NCI-H2227 treated with DMSO at 0.1 percent for 48 hours (cell line): ENCODE measurements around the gene PTPRK.
A peak's percentile ranks its signal among the peaks of the same experiment; 100 is the strongest.

Experiments
- DNase-seq: peaks from one replicate; lab custom pipeline; 2025; lab: John Stamatoyannopoulos, UW

The PTPRK gene

DNA sequence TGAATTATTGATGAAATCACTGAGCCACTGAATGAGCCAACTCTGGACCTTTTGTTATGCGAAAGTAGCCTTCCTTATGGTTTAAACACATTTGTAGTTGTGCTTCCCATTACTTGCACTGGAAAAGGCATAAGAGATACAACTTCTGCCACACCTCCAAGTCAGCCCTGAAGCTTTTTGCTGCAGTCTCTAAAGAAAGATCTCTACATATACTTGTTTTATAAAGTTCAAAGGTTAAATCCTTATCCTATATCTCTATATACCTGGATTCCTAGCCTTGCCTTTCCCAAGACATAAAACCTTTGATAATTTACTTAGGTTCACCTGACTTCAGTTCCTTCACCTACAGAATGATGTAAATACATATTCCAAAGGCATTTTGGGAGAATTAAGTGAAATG, 132.0 kb downstream of the PTPRK start:
- no peak for DNase-seq

DNA sequence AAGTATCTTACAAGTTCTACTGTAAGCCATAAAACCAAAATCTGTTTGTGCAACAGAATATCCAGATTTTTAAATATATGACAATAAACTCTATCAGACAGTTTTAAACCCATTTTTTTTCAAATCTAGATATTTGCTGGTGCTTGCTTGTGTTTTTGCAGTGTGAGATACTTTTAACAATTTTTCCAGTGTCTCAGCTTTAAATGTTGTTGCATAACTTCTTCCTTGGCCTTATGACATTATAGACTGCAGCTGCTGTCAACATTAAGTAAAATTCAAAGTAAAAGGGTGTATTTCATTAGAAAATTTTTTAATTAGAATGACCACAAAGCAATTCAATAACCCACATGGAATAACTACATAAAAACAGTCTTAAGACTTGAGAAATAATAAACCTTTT, 139.5 kb downstream of the PTPRK start:
- no peak for DNase-seq

DNA sequence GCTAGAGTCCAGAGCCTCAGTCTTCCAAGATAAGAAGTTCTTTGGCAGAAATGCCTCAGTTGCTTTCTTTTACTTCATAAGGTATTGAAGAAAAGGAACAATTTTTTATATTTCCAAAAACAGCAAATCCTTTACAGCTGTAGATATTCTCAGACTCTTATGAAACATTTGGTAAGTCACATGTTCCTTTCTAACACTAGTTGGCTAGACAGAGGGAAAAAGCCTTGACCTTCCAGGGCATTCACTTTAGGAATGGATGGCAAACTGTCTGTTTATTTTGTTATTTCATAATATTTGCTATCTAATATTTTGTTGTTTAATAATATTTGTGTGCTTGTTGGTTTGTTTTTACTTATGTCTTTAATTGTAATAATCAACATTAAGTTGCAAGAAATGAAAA, 140.8 kb downstream of the PTPRK start:
- DNase-seq, result no peak

DNA sequence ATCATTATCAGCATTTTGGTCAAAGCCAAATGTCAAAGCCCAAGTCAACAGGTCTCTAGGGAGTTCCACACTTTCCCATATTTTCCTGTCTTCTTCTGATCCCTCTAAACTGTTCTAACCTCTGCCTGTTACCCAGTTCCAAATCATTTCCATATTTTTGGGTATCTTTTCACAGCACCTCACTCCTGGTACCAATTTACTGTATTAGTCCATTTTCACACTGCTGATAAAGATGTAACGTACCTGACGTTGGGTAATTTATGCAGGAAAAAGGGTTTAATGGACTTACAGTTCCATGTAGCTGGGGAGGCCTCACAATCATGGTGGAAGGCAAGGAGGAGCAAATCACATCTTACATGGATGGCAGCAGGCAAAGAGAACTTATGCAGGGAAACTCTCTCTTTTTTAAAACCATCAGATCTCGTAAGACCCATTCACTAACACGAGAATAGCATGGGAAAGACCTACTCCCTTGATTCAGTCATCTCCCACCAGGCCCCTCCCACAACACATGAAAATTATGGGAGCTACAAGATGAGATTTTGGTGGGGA, 143.4 kb downstream of the PTPRK start:
- DNase-seq, result no peak

DNA sequence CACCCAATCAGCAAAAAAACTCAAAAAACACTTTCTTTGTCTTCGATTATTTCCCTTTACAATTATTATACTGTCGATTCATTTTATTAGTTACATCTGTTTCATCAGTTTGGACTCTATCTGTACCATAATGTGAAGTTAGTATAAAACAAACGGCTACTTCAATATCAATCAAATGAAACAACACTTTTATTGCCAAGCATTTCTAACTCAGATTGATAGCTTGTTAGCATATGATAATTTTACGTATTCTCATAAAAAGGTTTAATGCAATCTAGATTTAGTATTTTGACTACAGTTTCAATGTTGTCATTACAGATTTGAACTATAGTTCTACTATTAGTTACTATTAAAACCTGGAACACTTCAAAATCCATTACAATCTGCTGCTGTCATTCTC, 149.3 kb downstream of the PTPRK start:
- DNase-seq, result no peak

DNA sequence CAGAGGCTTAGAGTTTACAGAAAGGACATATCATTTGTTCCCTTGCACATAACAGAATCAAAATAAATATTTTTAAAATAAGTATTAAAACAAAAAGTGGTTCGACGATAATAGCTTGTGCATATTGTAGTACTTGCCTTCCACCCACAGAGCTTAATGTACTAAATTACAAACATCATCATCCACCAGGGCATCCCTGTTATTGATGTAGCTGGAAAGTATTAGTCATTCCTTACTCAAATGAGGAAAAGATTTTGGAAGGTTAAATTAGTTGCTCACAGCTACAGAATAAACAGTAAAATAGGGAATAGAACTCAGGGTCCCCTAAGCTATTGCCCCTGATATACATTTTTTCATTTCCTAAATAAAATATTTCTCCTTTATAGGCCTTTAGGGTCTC, 150.3 kb downstream of the PTPRK start:
- no peak for DNase-seq

DNA sequence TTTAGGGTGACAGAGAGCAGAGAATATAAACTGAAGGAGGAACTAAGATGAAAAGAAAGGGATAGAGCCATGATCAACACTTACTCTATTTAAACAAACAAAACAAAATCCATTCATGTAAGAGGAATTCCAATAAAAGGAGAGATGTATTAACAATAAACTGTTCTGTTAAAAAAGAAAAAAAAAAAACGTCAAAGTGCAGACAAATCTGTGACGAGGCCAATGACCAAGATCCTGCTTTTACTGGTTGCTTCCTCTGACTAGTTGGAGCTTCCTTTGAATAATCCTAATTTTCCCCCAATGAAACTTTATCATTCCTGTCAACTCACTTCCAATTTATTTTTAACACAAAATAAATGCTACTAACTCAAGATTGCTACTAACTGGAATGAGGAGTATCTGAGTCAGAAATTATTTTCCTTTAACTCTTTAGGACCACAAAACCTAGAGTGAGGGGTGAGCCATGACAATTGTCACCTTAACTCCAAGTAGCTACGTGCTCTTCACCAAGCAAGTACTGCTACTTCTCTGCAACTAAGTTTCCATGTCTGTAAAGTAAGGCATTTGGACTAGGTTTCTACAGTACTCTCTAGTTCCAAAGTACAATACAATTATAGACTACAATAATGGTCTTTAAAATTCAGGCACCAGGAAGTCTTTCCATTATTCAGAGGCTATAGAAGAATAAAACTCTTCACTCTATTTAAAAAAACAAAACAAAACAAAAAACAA, 152.0 kb downstream of the PTPRK start:
- DNase-seq, result no peak

DNA sequence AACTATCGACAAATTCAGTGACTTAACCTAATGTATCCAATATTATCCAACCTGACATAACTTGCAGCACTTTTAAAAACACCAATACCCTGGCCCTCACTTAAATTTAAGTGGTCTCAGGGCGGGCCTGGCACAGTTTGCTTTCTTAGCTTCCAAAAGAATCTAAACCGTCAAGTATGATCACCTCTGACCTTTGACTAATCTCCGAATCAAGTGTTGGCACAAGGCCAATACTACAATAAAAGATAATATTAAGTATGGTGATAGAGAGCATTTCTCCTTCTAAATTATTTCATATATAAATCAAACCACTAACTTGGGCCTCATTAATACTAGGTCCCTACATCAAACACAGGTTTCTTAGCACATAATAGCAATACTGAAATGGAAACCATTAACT, 153.0 kb downstream of the PTPRK start:
- DNase-seq, result peak; percentile 9

DNA sequence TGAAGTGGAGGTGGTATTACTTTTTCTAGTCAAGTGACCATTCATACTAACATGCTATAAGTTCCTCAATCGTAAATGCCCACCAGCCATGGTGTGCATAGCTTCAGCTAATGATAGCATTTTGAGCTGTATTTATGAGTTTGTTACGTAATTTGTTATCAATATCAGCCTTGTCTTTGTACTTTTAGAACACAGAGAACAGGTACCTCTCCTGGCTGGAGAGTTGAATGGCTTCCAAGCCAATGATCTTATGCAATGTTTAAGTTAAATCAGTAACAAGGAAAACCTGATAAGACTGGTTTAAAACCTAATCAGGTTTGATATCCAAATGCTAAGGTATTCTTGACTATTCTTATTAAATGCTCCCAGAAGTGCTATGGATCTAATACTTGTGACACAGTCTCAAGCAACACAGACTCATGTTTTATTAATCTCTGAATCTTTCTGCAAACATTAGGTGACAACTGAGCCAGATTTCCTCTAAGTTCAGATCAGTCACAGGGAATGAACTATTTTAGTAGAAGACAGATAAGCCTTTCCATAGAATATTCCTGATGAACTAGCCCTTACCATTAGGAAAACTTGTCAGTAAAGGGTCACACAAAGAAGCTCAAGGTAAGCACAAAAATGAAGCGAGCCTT, 154.8 kb downstream of the PTPRK start:
- no peak for DNase-seq

DNA sequence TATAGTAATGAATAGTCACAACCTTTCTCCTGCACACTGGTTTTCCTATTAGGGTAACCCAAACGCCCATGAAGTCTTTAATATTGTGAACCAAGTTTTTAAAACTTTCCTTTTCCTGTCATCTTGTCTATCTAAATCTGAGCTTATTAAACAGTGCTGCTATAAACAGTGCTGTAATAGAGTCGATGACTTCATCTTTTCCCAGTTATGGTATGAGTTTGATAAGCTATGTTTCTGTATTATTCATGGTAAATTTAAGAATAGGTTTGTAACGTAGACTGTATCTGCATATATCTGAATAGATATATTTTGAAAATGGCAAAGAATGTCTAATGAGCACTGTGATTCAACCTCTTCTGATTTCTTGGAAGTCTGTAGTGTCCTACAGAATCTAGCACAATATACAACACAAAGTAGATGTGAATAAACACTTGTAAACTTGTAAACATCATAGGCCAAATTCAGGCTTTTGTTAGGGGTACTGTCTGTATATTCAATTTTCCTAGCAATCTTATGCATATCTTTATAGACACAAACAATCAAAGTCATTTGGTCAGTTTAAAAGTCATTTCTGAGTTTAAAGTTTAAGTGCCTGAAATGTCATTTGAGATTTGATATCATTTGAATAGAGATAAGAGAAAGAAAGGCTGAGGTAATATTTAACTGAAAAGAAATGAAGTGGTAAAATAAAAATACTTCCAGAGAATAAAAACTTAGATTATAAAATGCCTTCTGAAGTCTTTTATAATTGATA, 155.5 kb downstream of the PTPRK start:
- DNase-seq, result no peak

DNA sequence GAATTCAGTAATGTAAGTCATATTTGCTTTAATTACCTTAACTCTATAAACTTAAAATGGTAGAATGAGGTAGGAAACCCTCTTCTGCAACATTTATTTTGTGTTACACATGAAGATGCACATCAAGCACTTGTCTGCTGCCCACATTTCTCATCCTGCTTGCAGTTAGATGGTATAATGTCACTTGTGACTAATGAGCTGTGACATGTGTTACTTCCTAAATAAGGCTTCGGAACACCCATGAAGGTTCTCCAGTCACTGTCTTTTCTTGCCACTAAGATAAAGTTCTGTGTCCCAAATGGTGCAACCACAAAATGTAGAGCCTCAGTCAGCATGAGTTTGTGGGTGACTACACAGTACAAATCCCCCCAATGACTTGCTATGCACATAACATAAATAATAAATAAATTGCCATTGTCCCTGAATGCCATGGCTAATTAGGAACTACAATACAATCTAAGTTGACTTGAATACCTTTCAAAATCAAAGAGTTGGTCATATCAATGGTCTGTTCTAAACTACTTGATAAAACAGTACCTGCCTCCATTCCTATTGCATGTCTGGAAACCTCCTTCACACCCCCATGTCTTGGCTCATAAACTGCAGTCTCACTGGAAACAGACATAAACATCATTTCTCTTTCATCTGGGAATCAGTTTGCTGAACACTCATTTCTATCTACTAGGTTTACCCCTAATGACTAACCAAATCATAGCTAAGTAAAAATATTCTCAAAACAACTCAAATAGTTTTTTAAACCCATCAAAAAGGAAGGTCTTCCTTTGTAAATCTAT, 157.2 kb downstream of the PTPRK start:
- no peak for DNase-seq

DNA sequence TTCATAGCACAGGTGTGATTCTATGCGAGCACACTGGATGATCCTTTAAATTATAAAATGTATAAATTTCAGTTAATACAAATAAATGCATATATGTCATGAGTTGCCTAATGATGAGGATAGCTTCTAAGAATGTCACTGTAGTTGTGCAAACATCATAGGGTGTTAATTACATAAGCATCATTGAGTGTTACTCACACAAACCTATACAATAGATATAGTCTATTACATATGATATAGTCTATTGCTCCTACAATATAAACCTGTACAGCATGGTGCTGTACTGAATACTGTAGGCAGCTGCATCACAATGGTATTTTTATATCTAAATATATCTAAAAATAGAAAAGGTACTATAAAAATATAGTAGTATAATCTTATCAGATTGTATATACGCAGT, 159.0 kb downstream of the PTPRK start:
- DNase-seq, result no peak

DNA sequence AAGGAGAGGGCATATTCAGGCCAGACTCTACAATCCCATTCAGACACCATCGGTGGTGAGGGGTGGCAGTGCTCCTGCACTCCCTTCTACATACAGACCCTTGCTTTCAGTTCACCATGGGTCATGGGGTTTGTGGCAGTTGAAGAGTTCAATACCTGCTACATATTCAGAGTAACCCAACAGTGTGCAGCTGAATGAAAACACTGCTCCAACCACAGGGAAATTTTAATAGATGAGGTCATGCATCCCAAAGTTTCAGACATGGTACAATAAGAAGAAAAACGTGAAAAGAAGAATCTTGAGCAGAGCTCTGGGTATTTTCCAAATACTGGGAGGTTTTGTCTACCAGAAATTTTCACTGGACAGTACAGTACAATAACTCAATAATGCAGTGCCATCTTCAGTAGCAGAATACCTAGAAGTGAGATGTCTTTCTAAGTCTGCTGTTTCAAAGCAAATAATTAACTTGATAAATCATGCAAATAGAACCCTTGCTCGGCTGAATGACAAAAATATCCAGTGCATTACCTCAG, 162.1 kb downstream of the PTPRK start:
- DNase-seq, result no peak

DNA sequence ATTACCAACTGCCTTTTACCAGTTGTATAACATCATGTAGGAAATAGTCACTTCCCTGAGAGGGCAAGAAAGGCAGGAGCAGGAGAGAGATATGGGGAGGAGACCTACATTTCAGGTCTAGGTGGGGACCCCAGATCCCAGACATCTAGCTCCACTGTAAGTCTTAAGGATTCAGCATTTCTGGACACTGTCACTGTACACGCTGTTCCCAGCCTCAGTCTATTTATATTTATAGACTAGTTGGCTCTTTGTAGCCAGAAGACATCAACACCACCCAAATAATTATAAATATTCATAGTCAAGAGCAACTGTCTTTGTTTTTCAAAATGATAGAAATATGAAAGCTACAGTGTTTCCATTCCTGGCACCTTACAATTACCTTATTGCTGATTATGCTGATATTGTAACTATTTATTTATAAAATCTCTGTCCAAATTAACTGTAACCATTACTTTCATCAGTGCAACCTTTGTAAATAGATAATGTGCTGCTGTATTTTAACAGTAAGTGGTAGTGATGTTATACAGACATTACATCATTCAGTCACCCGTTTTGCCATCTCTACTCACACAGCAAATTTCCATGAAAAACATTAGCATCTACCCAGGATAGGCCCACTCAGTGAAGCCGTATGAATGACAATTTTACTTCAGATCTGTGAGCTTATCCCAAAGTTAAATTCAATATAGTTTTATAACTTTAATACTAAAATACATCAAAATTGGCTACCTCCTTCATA, 162.8 kb downstream of the PTPRK start:
- DNase-seq, result no peak

DNA sequence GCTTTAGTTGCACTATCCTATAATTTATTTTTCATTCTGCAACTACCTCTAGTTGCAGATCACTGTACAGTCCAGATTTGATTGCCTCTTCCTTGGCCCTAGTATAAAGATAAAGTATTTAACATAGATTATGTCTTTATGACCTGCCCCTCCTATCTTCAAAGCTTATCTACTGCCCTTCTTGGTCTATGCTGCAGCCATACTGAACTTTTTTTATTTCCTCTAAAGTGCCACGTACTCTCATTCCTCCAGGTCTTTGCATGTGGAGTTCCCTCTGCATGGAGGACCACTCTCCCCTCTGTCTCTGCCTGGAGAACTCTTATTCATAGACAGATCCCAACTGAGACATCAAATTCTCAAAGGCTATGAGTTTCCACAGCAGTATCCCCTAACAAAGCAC, 168.0 kb downstream of the PTPRK start:
- no peak for DNase-seq

DNA sequence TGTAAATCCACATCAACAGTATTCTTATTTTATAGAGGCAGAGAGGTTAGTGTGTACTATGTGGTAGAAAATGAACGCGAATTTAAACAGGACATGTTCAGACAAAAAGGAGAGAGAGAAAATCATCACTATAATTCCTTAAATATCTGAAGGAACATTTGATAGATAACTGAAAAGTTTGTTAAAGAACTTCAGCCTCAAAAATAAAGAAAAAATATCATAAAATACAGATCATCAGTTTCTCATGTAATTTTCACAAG, 169.2 kb downstream of the PTPRK start:
- no peak for DNase-seq

DNA sequence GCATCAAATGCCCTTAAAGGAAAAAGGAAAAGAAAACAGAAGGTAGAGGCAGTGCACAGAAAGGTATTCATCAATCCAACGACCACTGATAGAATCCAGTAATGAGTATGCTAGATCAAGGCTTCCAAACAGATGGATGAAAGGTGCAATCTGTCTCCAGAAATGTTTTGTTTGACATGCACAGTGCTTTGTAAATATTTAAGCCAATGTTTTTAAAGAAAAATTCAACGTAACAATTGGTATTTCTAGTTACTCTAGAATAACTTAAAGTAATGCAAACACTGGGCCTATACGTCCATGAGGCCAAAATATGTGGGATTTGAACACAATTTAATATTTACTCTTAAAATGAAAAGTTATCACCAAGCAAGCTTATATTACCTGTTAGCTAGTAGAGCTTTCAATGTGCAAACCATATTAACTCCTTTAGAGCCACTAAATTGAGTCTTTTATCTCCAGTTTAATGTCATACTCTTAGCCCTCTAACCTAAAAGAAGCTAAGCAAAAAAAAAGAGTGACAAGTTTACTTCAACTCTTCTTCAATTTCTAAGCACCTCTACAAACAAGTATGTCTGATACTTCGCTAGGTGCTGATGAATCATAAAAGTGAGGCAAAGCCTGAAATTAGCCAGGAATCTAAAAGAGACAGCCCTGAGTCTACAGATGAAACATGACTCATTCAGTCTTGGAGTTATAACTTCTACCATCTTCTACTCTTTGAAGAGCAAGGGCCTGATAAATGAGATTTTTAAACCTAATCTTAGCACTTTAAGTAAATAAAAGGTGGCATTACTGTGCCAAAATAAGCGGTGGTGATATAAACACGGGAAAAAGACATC, 169.8 kb downstream of the PTPRK start:
- DNase-seq, result no peak

DNA sequence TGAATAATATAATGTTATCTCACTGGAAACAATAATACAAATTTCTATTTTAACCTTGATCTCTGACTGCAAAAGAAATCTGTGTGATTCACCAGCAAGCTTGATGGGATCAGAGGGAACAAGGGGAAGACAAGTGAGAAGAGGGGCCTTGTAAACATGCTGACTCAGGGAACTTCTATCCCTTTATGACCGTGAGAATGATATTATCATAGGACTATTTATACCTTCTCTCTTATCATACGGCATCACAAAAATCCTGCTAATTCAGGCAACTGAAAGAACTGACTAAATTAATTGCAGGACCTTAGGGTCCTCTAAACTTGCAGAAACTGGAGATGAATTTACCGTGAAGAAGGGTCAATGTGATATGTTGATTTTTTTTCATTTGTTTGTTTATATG, 173.3 kb downstream of the PTPRK start:
- no peak for DNase-seq

DNA sequence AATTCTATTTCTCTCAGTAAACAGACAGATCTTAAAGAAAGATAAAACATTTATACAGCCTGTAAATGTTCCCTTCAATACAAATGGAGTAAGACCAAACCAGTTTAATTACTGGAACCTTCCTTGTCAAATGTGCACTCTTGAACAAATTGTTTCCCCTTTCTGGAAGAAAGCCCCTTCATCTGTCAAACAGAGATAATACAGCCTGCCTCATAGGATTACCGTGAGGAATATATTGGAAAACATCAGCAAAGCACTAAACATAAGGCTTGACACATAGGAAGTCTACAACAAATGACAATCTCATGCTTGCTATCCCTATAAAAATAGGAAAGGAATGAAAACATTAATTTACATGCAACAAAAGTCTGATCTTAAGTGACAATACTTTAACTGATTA, 173.8 kb downstream of the PTPRK start:
- no peak for DNase-seq

DNA sequence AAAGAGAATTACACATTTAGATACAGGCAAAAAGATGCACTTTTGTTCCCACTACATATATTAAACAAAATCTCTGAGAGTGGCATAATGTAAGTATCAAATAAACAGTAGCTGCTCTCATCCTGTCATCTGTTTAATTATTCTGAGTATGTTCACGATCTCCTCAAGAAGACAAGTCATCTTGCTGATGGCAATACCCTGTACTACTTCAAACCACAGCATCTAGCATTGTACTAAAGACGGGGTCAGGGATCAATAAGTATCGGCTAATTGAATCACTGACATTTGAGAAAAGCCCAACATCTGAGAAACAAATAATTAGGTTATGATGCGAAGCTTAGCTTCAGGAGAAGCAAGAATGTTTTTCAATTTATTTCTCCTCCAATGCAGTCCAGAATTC, 175.1 kb downstream of the PTPRK start:
- DNase-seq, result no peak

DNA sequence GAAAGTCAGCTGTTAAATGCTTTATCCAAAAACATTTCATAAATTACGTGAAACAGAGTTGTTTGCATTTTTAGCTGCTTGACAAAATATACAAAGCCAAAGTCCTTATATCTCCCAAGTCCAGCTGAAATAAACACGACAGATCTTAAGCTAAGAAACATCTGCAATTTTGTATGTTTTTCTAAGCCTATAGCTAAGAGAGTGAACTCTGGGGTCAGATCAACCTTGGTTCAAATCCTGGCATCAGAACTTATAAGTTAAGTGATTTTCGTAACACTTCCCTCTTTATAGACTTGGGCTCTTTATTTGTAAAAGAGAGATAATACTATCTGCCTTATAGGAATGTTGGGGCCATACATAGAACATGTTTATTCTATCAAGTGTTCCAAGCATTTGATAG, 176.7 kb downstream of the PTPRK start:
- DNase-seq, result no peak
